H9 (cell line): Measurements from ENCODE around the gene CCAR1. TPM values are rescaled to one million over a fixed set of nuclear protein-coding genes. Genes with fewer than 3 reads are reported as not detected.
A peak's percentile ranks its signal among the peaks of the same experiment; 100 is the strongest.

Source experiments
- DNase-seq: peaks from one replicate; pipeline ENCODE4 v3.0.0-alpha.2; 2017
- H2AFZ ChIP-seq: one replicate; pipeline ENCODE4 v1.6.1; 2013; ENCODE audit warnings: mild to moderate bottlenecking, low read length, control low read depth, moderate library complexity
- H2AK5ac ChIP-seq: 2 replicates; pipeline ENCODE4 v1.6.1; 2013; ENCODE audit warnings: low read length, control low read depth, mixed read lengths; ENCODE audit not compliant: insufficient read length
- H2BK120ac ChIP-seq: one replicate; pipeline ENCODE4 v1.6.1; 2013; ENCODE audit warnings: low read depth, mild to moderate bottlenecking, low read length, control low read depth, inconsistent platforms; ENCODE audit not compliant: poor library complexity, severe bottlenecking
- H2BK12ac ChIP-seq: 2 replicates; pipeline ENCODE4 v1.6.1; 2013; ENCODE audit warnings: low read length, control low read depth, mixed read lengths, low read depth; ENCODE audit not compliant: insufficient read length
- H2BK15ac ChIP-seq: 2 replicates; pipeline ENCODE4 v1.6.1; 2013; ENCODE audit warnings: low read depth, low read length, control low read depth
- H2BK20ac ChIP-seq: one replicate; pipeline ENCODE4 v1.6.1; 2013; ENCODE audit warnings: low read depth, mild to moderate bottlenecking, low read length, control low read depth, inconsistent platforms; ENCODE audit not compliant: poor library complexity, severe bottlenecking
- H2BK5ac ChIP-seq: 2 replicates; pipeline ENCODE4 v1.6.1; 2013; ENCODE audit warnings: low read length, control low read depth, mixed read lengths; ENCODE audit not compliant: insufficient read length
- H3K14ac ChIP-seq: 2 replicates; pipeline ENCODE4 v1.6.1; 2013; ENCODE audit warnings: low read length, control low read depth; ENCODE audit not compliant: insufficient read depth
- H3K18ac ChIP-seq: 2 replicates; pipeline ENCODE4 v1.6.1; 2013; ENCODE audit warnings: low read depth, mild to moderate bottlenecking, mixed read lengths, low read length, control low read depth; ENCODE audit not compliant: insufficient read length
- H3K23ac ChIP-seq: 2 replicates; pipeline ENCODE4 v1.6.1; 2013; ENCODE audit warnings: low read length, control low read depth, mixed read lengths, low read depth; ENCODE audit not compliant: insufficient read length
- H3K23me2 ChIP-seq: 2 replicates; pipeline ENCODE4 v1.6.1; 2013; ENCODE audit warnings: low read depth, mild to moderate bottlenecking, mixed read lengths, low read length, control low read depth; ENCODE audit not compliant: insufficient read length, poor library complexity, severe bottlenecking
- H3K27ac ChIP-seq: 2 replicates; pipeline ENCODE4 v1.5.1; 2013; ENCODE audit warnings: low read length, control low read depth, mixed read lengths, low read depth; ENCODE audit not compliant: insufficient read length
- H3K27me3 ChIP-seq: 2 replicates; pipeline ENCODE4 v1.6.1; 2013; ENCODE audit warnings: low read length, control low read depth, inconsistent platforms; ENCODE audit not compliant: insufficient read depth
- H3K4ac ChIP-seq: 2 replicates; pipeline ENCODE4 v1.6.1; 2013; ENCODE audit warnings: low read depth, mild to moderate bottlenecking, control low read depth, inconsistent platforms, low read length, moderate library complexity
- H3K4me1 ChIP-seq: 2 replicates; pipeline ENCODE4 v1.6.1; 2013; ENCODE audit warnings: low read length, control low read depth, inconsistent platforms; ENCODE audit not compliant: insufficient read depth
- H3K4me2 ChIP-seq: 2 replicates; pipeline ENCODE4 v1.6.1; 2013; ENCODE audit warnings: low read length, control low read depth, mixed read lengths; ENCODE audit not compliant: insufficient read length, insufficient read depth
- H3K56ac ChIP-seq: 2 replicates; pipeline ENCODE4 v1.6.1; 2013; ENCODE audit warnings: low read depth, mild to moderate bottlenecking, mixed read lengths, low read length, control low read depth; ENCODE audit not compliant: insufficient read length
- H3K79me1 ChIP-seq: 2 replicates; pipeline ENCODE4 v1.6.1; 2013; ENCODE audit warnings: low read depth, mild to moderate bottlenecking, moderate library complexity, low read length, control low read depth, inconsistent platforms; ENCODE audit not compliant: insufficient read depth, poor library complexity, severe bottlenecking
- H3K79me2 ChIP-seq: 2 replicates; pipeline ENCODE4 v1.6.1; 2013; ENCODE audit warnings: low read length, control low read depth, inconsistent platforms; ENCODE audit not compliant: insufficient read depth
- H3K9ac ChIP-seq: 2 replicates; pipeline ENCODE4 v1.6.1; 2013; ENCODE audit warnings: low read length, control low read depth, mixed read lengths; ENCODE audit not compliant: insufficient read length; ENCODE audit errors: extremely low read depth
- H3K9me3 ChIP-seq: one replicate; pipeline ENCODE4 v1.6.1; 2013; ENCODE audit warnings: low read depth, low read length, inconsistent platforms; ENCODE audit not compliant: control insufficient read depth
- H3T11ph ChIP-seq: one replicate; pipeline ENCODE4 v1.6.1; 2013; ENCODE audit warnings: mild to moderate bottlenecking, low read length, control low read depth, inconsistent platforms
- H4K20me1 ChIP-seq: one replicate; pipeline ENCODE4 v1.6.1; 2013; ENCODE audit not compliant: control insufficient read depth, insufficient read length, insufficient read depth
- H4K5ac ChIP-seq: 2 replicates; pipeline ENCODE4 v1.6.1; 2013; ENCODE audit warnings: low read depth, mild to moderate bottlenecking, mixed read lengths, low read length, control low read depth; ENCODE audit not compliant: insufficient read length
- H4K8ac ChIP-seq: replicated peaks from 2 replicates; pipeline ENCODE4 v1.6.1; 2013; ENCODE audit warnings: low read length, control low read depth, mixed read lengths, low read depth; ENCODE audit not compliant: insufficient read length
- H4K91ac ChIP-seq: 2 replicates; pipeline ENCODE4 v1.6.1; 2013; ENCODE audit warnings: low read depth, mild to moderate bottlenecking, moderate library complexity, mixed read lengths, low read length, control low read depth; ENCODE audit not compliant: insufficient read length
- H3K27ac Mint-ChIP-seq, 3 experiments: 2 replicates in 2 of 3; 3 replicates in 1 of 3; pipeline ENCODE4 v1.8.0; 2020 to 2021; ENCODE audit warnings: mixed read lengths in 3 of 3, mild to moderate bottlenecking in 1 of 3, moderate library complexity in 1 of 3
- H3K27me3 Mint-ChIP-seq: 2 replicates; pipeline ENCODE4 v1.8.0; 2021; ENCODE audit warnings: low read depth, mild to moderate bottlenecking, moderate library complexity, mixed read lengths
- H3K36me3 Mint-ChIP-seq, 3 experiments: 2 replicates in 2 of 3; 3 replicates in 1 of 3; pipeline ENCODE4 v1.8.0; 2020 to 2021; ENCODE audit warnings: low read depth in 3 of 3, mixed read lengths in 3 of 3; ENCODE audit not compliant: insufficient read depth in 1 of 3
- H3K4me1 Mint-ChIP-seq, 2 experiments: 2 replicates each; pipeline ENCODE4 v1.8.0; 2020; ENCODE audit warnings: mixed read lengths in 2 of 2
- H3K4me3 Mint-ChIP-seq, 2 experiments: 2 replicates in 1 of 2; 3 replicates in 1 of 2; pipeline ENCODE4 v1.8.0; 2020 to 2021; ENCODE audit warnings: mild to moderate bottlenecking in 2 of 2, mixed read lengths in 2 of 2, moderate library complexity in 1 of 2
- H3K9me3 Mint-ChIP-seq, 2 experiments: 2 replicates in 1 of 2; 3 replicates in 1 of 2; pipeline ENCODE4 v1.8.0; 2020; ENCODE audit warnings: mild to moderate bottlenecking in 2 of 2, mixed read lengths in 2 of 2, moderate library complexity in 1 of 2
- CTCF ChIP-seq: fragments of 200-600 bp; sonication (generic); conservative IDR thresholded peaks from 3 replicates; pipeline ENCODE4 v1.8.0; 2021; ENCODE audit warnings: antibody characterized with exemption, mild to moderate bottlenecking
- WGBS: extraction: QIAGEN DNeasy Blood & Tissue Kit; methylation state at CpG from one replicate; pipeline ENCODE4 v1.1.7; 2013; ENCODE audit warnings: missing lambda C conversion rate, low lambda C conversion rate, mixed read lengths; ENCODE audit not compliant: insufficient read length; ENCODE audit errors: extremely low coverage; 5-methylcytosine and 5-hydroxymethylcytosine counted together
- total RNA-seq: library from RNA; stranded (reverse); gene quantifications from 2 replicates; pipeline ENCODE4 v1.2.1, GENCODE V29; 2021

Gene CCAR1
- total RNA-seq, 1 experiment from 2014 or later, result 118 TPM

- no peak overlapping the region for H3K9ac ChIP-seq
These were observed 35.7 kb downstream of the CCAR1 start for GRCh38 chr10:68756766-68757165.

More at GRCh38 chr10:68756766-68757165, 35.7 kb downstream of the CCAR1 start:
- Histone ChIP-seq H2BK5ac (no peak overlapping the region), H3K56ac (no peak overlapping the region), H3K23me2 (no peaks in the 10 kb centered on the region), H4K5ac (no peak overlapping the region), H3K18ac (no peak overlapping the region), H3K27ac (no peak overlapping the region), H4K8ac (no peak overlapping the region), H2BK12ac (no peak overlapping the region), H3K79me1 (no peaks in the 10 kb centered on the region), H3K4me1 (no peaks in the 10 kb centered on the region), H3K79me2 (0 out of 2 replicates have a peak, but pooled peaks cover 2% of the 10 kb centered on the region), H3K4ac (no peak overlapping the region), H3K23ac (no peak overlapping the region), H3K9me3 (no peaks in the 10 kb centered on the region), H2AK5ac (no peak overlapping the region), H3K14ac (no peak overlapping the region), H2AFZ (no peak overlapping the region), H3T11ph (no peak overlapping the region), H2BK120ac (no peak overlapping the region), H3K27me3 (no peaks in the 10 kb centered on the region), H2BK20ac (no peak overlapping the region), H3K4me2 (no peak overlapping the region), H4K91ac (no peak overlapping the region), H2BK15ac (no peak overlapping the region), H4K20me1 (no peaks in the 10 kb centered on the region)
- no peak for DNase-seq
- no peak for TF ChIP-seq CTCF
- Mint-ChIP-seq H3K27me3 (no peaks in the 10 kb centered on the region), H3K9me3 (no peaks in the 10 kb centered on the region), H3K36me3 (peaks cover 39 to 90% (median 87%) of the 10 kb centered on the region in 3 experiments; a peak in 6 of 7 replicates), H3K4me3 (no peak overlapping the region), H3K4me1 (no peaks in the 10 kb centered on the region), H3K27ac (peak overlapping the region in 1 of 3 experiments; percentile 75; a peak in 1 of 7 replicates)
- WGBS, result no CpG with 5 or more reads among the region's 3 CpGs
